ENCODE results near the gene TADA3.
"Not testable (repeated sequence)": the region's sequence is repeated elsewhere in the genome, so short reads cannot be mapped to it uniquely, and the experiment has no call there.

TADA3 gene

GRCh38 chr3:9776896-9777693 lies 15.2 kb downstream of the TADA3 start:
- no peak for DNase-seq (ENCODE audit: low read depth in 1 of 2, low spot score in 1 of 2)
- Histone ChIP-seq H3K27ac (replicated peaks) (peak overlapping the region; percentile 96), H3K27me3 (ENCODE audit: insufficient read depth, poor library complexity, severe bottlenecking) (no peaks in the 10 kb centered on the region), H3K4me3 (replicated peaks; ENCODE audit: insufficient read depth, low read length) (no peak overlapping the region)
- no peak for TF ChIP-seq GABPA (IDR thresholded peaks at IDR 0.05; ENCODE audit: low read depth)
- no peak; the same call in 1 of the 2 replicates for TF ChIP-seq POLR2AphosphoS5 (IDR thresholded peaks at IDR 0.05; ENCODE audit: low read depth)
- TF ChIP-seq SPI1 (IDR thresholded peaks at IDR 0.05; ENCODE audit: borderline replicate concordance, low read depth), result no peak
- TF ChIP-seq, protein P1, sequence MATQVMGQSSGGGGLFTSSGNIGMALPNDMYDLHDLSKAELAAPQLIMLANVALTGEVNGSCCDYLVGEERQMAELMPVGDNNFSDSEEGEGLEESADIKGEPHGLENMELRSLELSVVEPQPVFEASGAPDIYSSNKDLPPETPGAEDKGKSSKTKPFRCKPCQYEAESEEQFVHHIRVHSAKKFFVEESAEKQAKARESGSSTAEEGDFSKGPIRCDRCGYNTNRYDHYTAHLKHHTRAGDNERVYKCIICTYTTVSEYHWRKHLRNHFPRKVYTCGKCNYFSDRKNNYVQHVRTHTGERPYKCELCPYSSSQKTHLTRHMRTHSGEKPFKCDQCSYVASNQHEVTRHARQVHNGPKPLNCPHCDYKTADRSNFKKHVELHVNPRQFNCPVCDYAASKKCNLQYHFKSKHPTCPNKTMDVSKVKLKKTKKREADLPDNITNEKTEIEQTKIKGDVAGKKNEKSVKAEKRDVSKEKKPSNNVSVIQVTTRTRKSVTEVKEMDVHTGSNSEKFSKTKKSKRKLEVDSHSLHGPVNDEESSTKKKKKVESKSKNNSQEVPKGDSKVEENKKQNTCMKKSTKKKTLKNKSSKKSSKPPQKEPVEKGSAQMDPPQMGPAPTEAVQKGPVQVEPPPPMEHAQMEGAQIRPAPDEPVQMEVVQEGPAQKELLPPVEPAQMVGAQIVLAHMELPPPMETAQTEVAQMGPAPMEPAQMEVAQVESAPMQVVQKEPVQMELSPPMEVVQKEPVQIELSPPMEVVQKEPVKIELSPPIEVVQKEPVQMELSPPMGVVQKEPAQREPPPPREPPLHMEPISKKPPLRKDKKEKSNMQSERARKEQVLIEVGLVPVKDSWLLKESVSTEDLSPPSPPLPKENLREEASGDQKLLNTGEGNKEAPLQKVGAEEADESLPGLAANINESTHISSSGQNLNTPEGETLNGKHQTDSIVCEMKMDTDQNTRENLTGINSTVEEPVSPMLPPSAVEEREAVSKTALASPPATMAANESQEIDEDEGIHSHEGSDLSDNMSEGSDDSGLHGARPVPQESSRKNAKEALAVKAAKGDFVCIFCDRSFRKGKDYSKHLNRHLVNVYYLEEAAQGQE (IDR thresholded peaks at IDR 0.05; ENCODE audit: insufficient replicate concordance, low read depth), result no peak
- TF ChIP-seq, protein P2, sequence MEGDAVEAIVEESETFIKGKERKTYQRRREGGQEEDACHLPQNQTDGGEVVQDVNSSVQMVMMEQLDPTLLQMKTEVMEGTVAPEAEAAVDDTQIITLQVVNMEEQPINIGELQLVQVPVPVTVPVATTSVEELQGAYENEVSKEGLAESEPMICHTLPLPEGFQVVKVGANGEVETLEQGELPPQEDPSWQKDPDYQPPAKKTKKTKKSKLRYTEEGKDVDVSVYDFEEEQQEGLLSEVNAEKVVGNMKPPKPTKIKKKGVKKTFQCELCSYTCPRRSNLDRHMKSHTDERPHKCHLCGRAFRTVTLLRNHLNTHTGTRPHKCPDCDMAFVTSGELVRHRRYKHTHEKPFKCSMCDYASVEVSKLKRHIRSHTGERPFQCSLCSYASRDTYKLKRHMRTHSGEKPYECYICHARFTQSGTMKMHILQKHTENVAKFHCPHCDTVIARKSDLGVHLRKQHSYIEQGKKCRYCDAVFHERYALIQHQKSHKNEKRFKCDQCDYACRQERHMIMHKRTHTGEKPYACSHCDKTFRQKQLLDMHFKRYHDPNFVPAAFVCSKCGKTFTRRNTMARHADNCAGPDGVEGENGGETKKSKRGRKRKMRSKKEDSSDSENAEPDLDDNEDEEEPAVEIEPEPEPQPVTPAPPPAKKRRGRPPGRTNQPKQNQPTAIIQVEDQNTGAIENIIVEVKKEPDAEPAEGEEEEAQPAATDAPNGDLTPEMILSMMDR (IDR thresholded peaks at IDR 0.05; ENCODE audit: insufficient read depth, low read length), result no peak

- not testable (repeated sequence) for H3K4me3 ChIP-seq (replicated peaks; ENCODE audit: insufficient read depth, low read length); H3K27ac ChIP-seq (replicated peaks); H3K27me3 ChIP-seq (ENCODE audit: insufficient read depth, poor library complexity, severe bottlenecking); DNase-seq (ENCODE audit: low read depth in 1 of 2, low spot score in 1 of 2)
These were observed 21.3 kb downstream of the TADA3 start for GRCh38 chr3:9771007-9771406.

DNA sequence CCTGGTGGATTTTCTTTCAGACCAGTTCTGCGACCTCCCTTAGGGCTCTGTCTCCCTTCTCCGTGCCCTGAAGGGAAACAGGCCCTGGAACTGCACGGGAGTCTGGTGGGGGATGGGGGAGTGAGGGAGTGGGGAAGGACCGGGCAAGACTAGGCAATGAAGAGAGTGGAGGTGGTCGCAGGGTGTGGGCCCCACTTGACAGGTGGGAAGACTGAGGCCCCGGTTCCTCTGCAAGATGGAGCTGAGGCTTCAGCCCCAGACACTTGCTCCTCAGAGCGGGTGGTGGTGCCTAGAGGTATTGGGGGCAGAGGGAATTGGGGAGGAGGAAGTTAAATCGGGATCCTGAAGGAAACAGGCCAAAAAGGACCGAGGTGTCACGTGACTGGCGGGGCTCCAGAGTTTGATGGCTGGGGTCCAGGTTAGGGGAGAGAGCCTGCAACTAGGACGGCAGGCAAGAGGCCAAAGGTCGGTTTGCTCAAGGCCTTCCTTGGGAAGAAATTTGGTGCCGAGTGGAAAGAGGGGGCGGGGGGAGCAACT lies 21.9 kb downstream of the TADA3 start:
- H3K27me3 ChIP-seq (ENCODE audit: insufficient read depth, poor library complexity, severe bottlenecking), result no peaks in the 10 kb centered on the region
- DNase-seq (ENCODE audit: low read depth in 1 of 2, low spot score in 1 of 2), result no peak
- H3K4me3 ChIP-seq (replicated peaks; ENCODE audit: insufficient read depth, low read length), result peak overlapping the region; percentile 80
- H3K27ac ChIP-seq (replicated peaks), result peak overlapping the region; percentile 64
- TF ChIP-seq POLR2AphosphoS5 (IDR thresholded peaks at IDR 0.05; ENCODE audit: low read depth) (no peak), GABPA (IDR thresholded peaks at IDR 0.05; ENCODE audit: low read depth) (no peak), SPI1 (IDR thresholded peaks at IDR 0.05; ENCODE audit: borderline replicate concordance, low read depth) (no peak)
- TF ChIP-seq, protein P2 (IDR thresholded peaks at IDR 0.05; ENCODE audit: insufficient read depth, low read length), result no peak
- TF ChIP-seq, protein P1 (IDR thresholded peaks at IDR 0.05; ENCODE audit: insufficient replicate concordance, low read depth), result no peak

DNA sequence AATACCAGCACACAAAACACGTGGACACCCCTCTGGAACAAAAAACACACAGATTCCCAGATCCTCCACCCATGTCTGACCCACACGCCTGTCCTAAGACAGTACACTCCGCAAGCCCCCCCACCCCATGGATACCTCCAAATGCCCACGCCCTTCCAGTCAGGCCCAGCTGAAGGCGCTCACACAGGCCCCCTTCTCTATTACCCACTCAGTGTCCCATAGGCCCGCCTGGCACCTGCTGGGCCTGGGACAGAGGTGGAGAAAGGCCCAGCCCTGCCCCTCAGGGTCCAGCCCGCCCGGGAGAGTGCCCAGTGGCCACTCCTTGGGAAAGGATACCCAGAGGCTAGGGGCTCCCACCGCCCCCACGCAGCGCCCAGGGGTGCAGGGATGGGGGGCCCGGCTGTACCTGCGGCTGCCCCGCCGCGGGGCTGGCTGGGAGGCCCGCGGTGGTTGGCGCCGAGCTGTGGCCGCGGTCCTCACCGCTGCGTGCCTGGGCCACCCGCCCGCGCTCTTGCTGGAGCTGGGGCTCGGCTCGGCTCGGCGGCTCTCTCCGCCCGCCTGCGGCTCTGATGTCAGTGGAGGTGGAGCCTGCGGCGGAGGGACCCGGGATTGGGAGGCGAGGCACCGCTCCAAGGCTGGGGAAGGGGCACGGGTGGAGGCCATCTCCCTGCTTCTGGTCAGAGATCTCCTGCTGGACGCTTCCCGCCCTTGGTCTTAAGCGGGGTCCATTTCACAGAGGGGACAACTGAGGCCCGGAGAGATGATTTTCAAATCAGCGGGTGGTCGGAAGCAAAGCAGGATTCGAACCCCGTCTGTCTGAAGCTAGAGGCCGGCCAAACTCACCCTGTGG lies 22.6 kb downstream of the TADA3 start, which contains the start of gene CAMK1:
TSS of gene CAMK1 (minus strand) at position 522 of the 850 bp plus-strand sequence. CDS start 2,198 bp downstream, outside the sequence.
- Histone ChIP-seq H3K4me3 (replicated peaks; ENCODE audit: insufficient read depth, low read length) (peak within 1 kb of the TSS; percentile 80), H3K27me3 (ENCODE audit: insufficient read depth, poor library complexity, severe bottlenecking) (no peaks in the 10 kb centered on the region), H3K27ac (replicated peaks) (peak within 1 kb of the TSS; percentile 64)
- TF ChIP-seq POLR2AphosphoS5 (IDR thresholded peaks at IDR 0.05; ENCODE audit: low read depth), result peak; percentile 36; the same call in 1 of the 2 replicates
- TF ChIP-seq, protein P1 (IDR thresholded peaks at IDR 0.05; ENCODE audit: insufficient replicate concordance, low read depth), result no peak
- DNase-seq (ENCODE audit: low read depth in 1 of 2, low spot score in 1 of 2), result peak in 1 of 2 experiments; percentile 74
